GM23338 (cell line): ENCODE data around the gene NRP2. TPM values are rescaled to one million over a fixed set of nuclear protein-coding genes. Genes with fewer than 3 reads are reported as not detected.

Source experiments
- ATAC-seq: fragments of 200-7000 bp; cut with Tn5 transposase; 3 replicates; pipeline ENCODE4 v1.9.1; 2020
- DNase-seq: peaks from one replicate; pipeline ENCODE4 v3.0.0-alpha.2; 2015; ENCODE audit warnings: low spot score
- H2AFZ ChIP-seq: fragments of 200-600 bp; sonication (generic); 2 replicates; pipeline ENCODE4 v1.8.0; 2016; ENCODE audit warnings: antibody characterized with exemption, mild to moderate bottlenecking, moderate library complexity
- H3F3A ChIP-seq: fragments of 200-600 bp; sonication (generic); replicated peaks from 2 replicates; pipeline ENCODE4 v1.8.0; 2017; ENCODE audit warnings: antibody characterized with exemption, mixed run types, low read depth
- H3K27ac ChIP-seq: fragments of 200-600 bp; sonication (generic); 2 replicates; pipeline ENCODE4 v1.6.1; 2016; ENCODE audit warnings: low read depth
- H3K27me3 ChIP-seq: fragments of 200-600 bp; sonication (generic); 2 replicates; pipeline ENCODE4 v1.8.0; 2016; ENCODE audit warnings: mild to moderate bottlenecking, mixed run types, moderate library complexity; ENCODE audit not compliant: insufficient read depth
- H3K36me3 ChIP-seq: fragments of 200-600 bp; sonication (generic); 2 replicates; pipeline ENCODE4 v1.8.0; 2016; ENCODE audit warnings: mild to moderate bottlenecking; ENCODE audit not compliant: insufficient read depth
- H3K4me1 ChIP-seq: fragments of 200-600 bp; sonication (generic); 2 replicates; pipeline ENCODE4 v1.8.0; 2016; ENCODE audit warnings: mild to moderate bottlenecking, moderate library complexity; ENCODE audit not compliant: insufficient read depth
- H3K4me2 ChIP-seq: fragments of 200-600 bp; sonication (generic); 2 replicates; pipeline ENCODE4 v1.7.1; 2017; ENCODE audit warnings: mixed run types
- H3K4me3 ChIP-seq: fragments of 200-600 bp; sonication (generic); 2 replicates; pipeline ENCODE4 v1.6.1; 2016; ENCODE audit warnings: mixed run types
- H3K79me2 ChIP-seq: fragments of 200-600 bp; sonication (generic); replicated peaks from 2 replicates; pipeline ENCODE4 v1.8.0; 2017; ENCODE audit warnings: mild to moderate bottlenecking; ENCODE audit not compliant: insufficient read depth
- H3K9me2 ChIP-seq: fragments of 200-600 bp; sonication (generic); 2 replicates; pipeline ENCODE4 v1.8.0; 2017; ENCODE audit not compliant: insufficient read depth
- H4K20me1 ChIP-seq: fragments of 200-600 bp; sonication (generic); replicated peaks from 2 replicates; pipeline ENCODE4 v1.8.0; 2017; ENCODE audit warnings: mild to moderate bottlenecking; ENCODE audit not compliant: insufficient read depth
- H3K27ac Mint-ChIP-seq: 2 replicates; pipeline ENCODE4 v1.8.0; 2020; ENCODE audit warnings: inconsistent platforms, mild to moderate bottlenecking, moderate library complexity, mixed read lengths
- H3K27me3 Mint-ChIP-seq: 3 replicates; pipeline ENCODE4 v1.8.0; 2022; ENCODE audit warnings: low read depth, mild to moderate bottlenecking, moderate library complexity, mixed read lengths, inconsistent platforms; ENCODE audit not compliant: insufficient read depth, poor library complexity
- H3K36me3 Mint-ChIP-seq: 3 replicates; pipeline ENCODE4 v1.8.0; 2021; ENCODE audit warnings: low read depth, mild to moderate bottlenecking, inconsistent platforms, moderate library complexity, mixed read lengths
- H3K4me1 Mint-ChIP-seq: 3 replicates; pipeline ENCODE4 v1.8.0; 2020; ENCODE audit warnings: mild to moderate bottlenecking, inconsistent platforms, mixed read lengths
- H3K4me3 Mint-ChIP-seq: 3 replicates; pipeline ENCODE4 v1.8.0; 2021; ENCODE audit warnings: moderate library complexity, mild to moderate bottlenecking, inconsistent platforms, mixed read lengths
- H3K9me3 Mint-ChIP-seq: 3 replicates; pipeline ENCODE4 v1.8.0; 2020; ENCODE audit warnings: moderate library complexity, mild to moderate bottlenecking, inconsistent platforms, mixed read lengths
- CREB1 ChIP-seq: fragments of 250-450 bp; sonication (Bioruptor Pico); IDR thresholded peaks from 2 replicates; pipeline ENCODE4 v1.5.0; 2020; ENCODE audit warnings: low read depth, mild to moderate bottlenecking, moderate library complexity
- ETS1 ChIP-seq: IDR thresholded peaks from 2 replicates; pipeline ENCODE4 v1.6.1; 2016; ENCODE audit warnings: antibody characterized with exemption
- EZH2 ChIP-seq: fragments of 200-600 bp; sonication (generic); IDR thresholded peaks from one replicate; pipeline ENCODE4 v1.8.0; 2017; ENCODE audit warnings: antibody characterized with exemption, mild to moderate bottlenecking, low read depth; ENCODE audit not compliant: unreplicated experiment
- EZH2phosphoT487 ChIP-seq: fragments of 200-600 bp; sonication (generic); IDR thresholded peaks from one replicate; pipeline ENCODE4 v1.8.1; 2018; ENCODE audit warnings: antibody characterized with exemption; ENCODE audit not compliant: unreplicated experiment
- POLR2AphosphoS5 ChIP-seq: IDR thresholded peaks from 2 replicates; pipeline ENCODE4 v1.6.1; 2016; ENCODE audit warnings: antibody characterized with exemption, low read depth
- STAT1 ChIP-seq: IDR thresholded peaks from one replicate; pipeline ENCODE4 v1.6.1; 2016; ENCODE audit warnings: antibody characterized with exemption; ENCODE audit not compliant: unreplicated experiment
- ZNF331 ChIP-seq: fragments of 250-450 bp; sonication (Bioruptor Pico); IDR thresholded peaks from 2 replicates; pipeline ENCODE4 v1.5.0; 2020; ENCODE audit warnings: low read depth, mild to moderate bottlenecking, moderate library complexity
- ZNF462 ChIP-seq: fragments of 250-450 bp; sonication (Bioruptor Pico); IDR thresholded peaks from 2 replicates; pipeline ENCODE4 v1.5.0; 2020; ENCODE audit warnings: mild to moderate bottlenecking, moderate library complexity
- polyA plus RNA-seq: library from polyadenylated mRNA; unstranded; fragments of >200 nt; fragmentation: Nextera tagmentation; extraction: Ambion mirVana; gene quantifications from 2 replicates; pipeline ENCODE4 v1.2.1, GENCODE V29; 2016
- total RNA-seq: library from RNA; depleted of rRNA; stranded (reverse); fragments of >200 nt; shearing (Covaris generic); gene quantifications from 2 replicates; pipeline ENCODE4 v1.2.3, GENCODE V29; 2014

The NRP2 gene
- total and polyA plus RNA-seq, 2 experiments from 2014 or later, result 18.4 to 22.0 TPM

GRCh38 chr2:205702576-205702975 lies 20.3 kb downstream of the NRP2 start (continued):
- TF ChIP-seq STAT1 (no peak), ZNF462 (CRISPR knock-in tag) (no peak)

- Mint-ChIP-seq H3K4me3 (no peak overlapping the region), H3K36me3 (peaks cover 5% of the 10 kb centered on the region; the same call in 2 of the 3 replicates), H3K27me3 (peaks cover 10% of the 10 kb centered on the region), H3K4me1 (peaks cover 55% of the 10 kb centered on the region), H3K27ac (no peak overlapping the region), H3K9me3 (no peaks in the 10 kb centered on the region)
- Histone ChIP-seq H3K27me3 (no peaks in the 10 kb centered on the region), H4K20me1 (no peaks in the 10 kb centered on the region; the same call in 1 of the 2 replicates), H3K36me3 (no peaks in the 10 kb centered on the region), H3K27ac (no peak overlapping the region), H3K79me2 (peaks cover 8% of the 10 kb centered on the region; the same call in 1 of the 2 replicates), H2AFZ (no peak overlapping the region), H3K4me2 (no peak overlapping the region), H3K9me2 (no peaks in the 10 kb centered on the region), H3F3A (no peaks in the 10 kb centered on the region), H3K4me3 (no peak overlapping the region), H3K4me1 (peaks cover 29% of the 10 kb centered on the region)
- ATAC-seq (no peak), DNase-seq (no peak)
- TF ChIP-seq ZNF462 (CRISPR knock-in tag) (no peak), ZNF331 (CRISPR knock-in tag) (no peak), POLR2AphosphoS5 (no peak), ETS1 (no peak), CREB1 (CRISPR knock-in tag) (no peak), EZH2phosphoT487 (no peak), EZH2 (no peak)
These were observed 21.3 kb downstream of the NRP2 start for GRCh38 chr2:205703471-205704126.
